SK-N-SH (cell line): ENCODE results near the gene MELK. TPM values are rescaled to one million over a fixed set of nuclear protein-coding genes. Genes with fewer than 3 reads are reported as not detected.

Source experiments
- CTCF ChIA-PET: fragments of 300-600, 350-600 bp; formaldehyde crosslinking; extraction: SDS; loops from one replicate; lab custom pipeline; 2021; lab: Yijun Ruan, JAX
- POLR2A ChIA-PET: fragments of 350-600 bp; sonication (Branson Sonifier 250); formaldehyde crosslinking; extraction: SDS; loops from one replicate; lab custom pipeline; 2020; ENCODE audit warnings: antibody characterized with exemption, inconsistent platforms; lab: Yijun Ruan, JAX
- DNase-seq: peaks from one replicate; pipeline ENCODE4 v3.0.0; 2012
- H2AFZ ChIP-seq: fragments of 200-600 bp; sonication (generic); 2 replicates; pipeline ENCODE4 v1.8.1; 2016; ENCODE audit warnings: antibody characterized with exemption, mild to moderate bottlenecking, low read depth
- H3F3A ChIP-seq: fragments of 200-600 bp; sonication (generic); replicated peaks from 2 replicates; pipeline ENCODE3; 2016; ENCODE audit warnings: antibody characterized with exemption, mild to moderate bottlenecking; ENCODE audit not compliant: insufficient read depth
- H3K27ac ChIP-seq, 2 experiments: fragments of 200-500 bp in 1 of 2; fragments of 200-600 bp in 1 of 2; sonication (Bioruptor generic) in 1 of 2; sonication (generic), shearing (Covaris generic) in 1 of 2; 2 replicates each; pipeline versions ENCODE4 v1.5.1 to v1.6.1; 2014 to 2016; ENCODE audit warnings: low read depth in 2 of 2, inconsistent platforms in 1 of 2, low read length in 1 of 2, mild to moderate bottlenecking in 1 of 2, mixed read lengths in 1 of 2
- H3K27me3 ChIP-seq: fragments of 200-600 bp; sonication (generic), shearing (Covaris generic); 2 replicates; pipeline ENCODE4 v1.6.1; 2016; ENCODE audit warnings: mixed run types; ENCODE audit not compliant: insufficient read depth
- H3K36me3 ChIP-seq, 2 experiments: fragments of 200-500 bp in 1 of 2; fragments of 200-600 bp in 1 of 2; sonication (Bioruptor generic) in 1 of 2; sonication (generic) in 1 of 2; replicated peaks in 1 of 2; 2 replicates each; pipeline versions ENCODE3 to v1.5.1; 2014 to 2016; ENCODE audit warnings: low read length in 1 of 2, mild to moderate bottlenecking in 1 of 2; ENCODE audit not compliant: insufficient read depth in 2 of 2, control insufficient read depth in 1 of 2
- H3K4me1 ChIP-seq, 2 experiments: fragments of 200-500 bp in 1 of 2; fragments of 200-600 bp in 1 of 2; sonication (Bioruptor generic) in 1 of 2; sonication (generic), shearing (Covaris generic) in 1 of 2; 2 replicates each; pipeline versions ENCODE4 v1.5.1 to v1.6.1; 2014 to 2016; ENCODE audit warnings: low read depth in 1 of 2, low read length in 1 of 2, mixed run types in 1 of 2; ENCODE audit not compliant: insufficient read depth in 2 of 2, control insufficient read depth in 1 of 2
- H3K4me2 ChIP-seq: fragments of 200-600 bp; sonication (generic), shearing (Covaris generic); 2 replicates; pipeline ENCODE4 v1.6.1; 2017; ENCODE audit warnings: mixed run types
- H3K4me3 ChIP-seq, 2 experiments: fragments of 200-500 bp in 1 of 2; fragments of 200-600 bp in 1 of 2; sonication (Bioruptor generic) in 1 of 2; sonication (generic), shearing (Covaris generic) in 1 of 2; 2 replicates each; pipeline versions ENCODE4 v1.5.1 to v1.8.1; 2014 to 2016; ENCODE audit warnings: low read depth in 2 of 2, inconsistent platforms in 1 of 2, low read length in 1 of 2, mild to moderate bottlenecking in 1 of 2, mixed read lengths in 1 of 2, moderate library complexity in 1 of 2
- H3K79me2 ChIP-seq: fragments of 200-600 bp; sonication (generic); 2 replicates; pipeline ENCODE4 v1.8.1; 2017; ENCODE audit warnings: mild to moderate bottlenecking; ENCODE audit not compliant: insufficient read depth
- H3K9ac ChIP-seq: fragments of 200-600 bp; sonication (generic); 2 replicates; pipeline ENCODE4 v1.6.1; 2017; ENCODE audit warnings: mixed run types
- H3K9me2 ChIP-seq: fragments of 200-600 bp; sonication (generic); 2 replicates; pipeline ENCODE4 v1.6.1; 2017; ENCODE audit warnings: mixed run types
- H3K9me3 ChIP-seq: fragments of 200-600 bp; sonication (generic); 2 replicates; pipeline ENCODE4 v1.6.1; 2017; ENCODE audit warnings: mixed run types, mild to moderate bottlenecking, moderate library complexity
- H4K20me1 ChIP-seq: fragments of 200-600 bp; sonication (generic); 2 replicates; pipeline ENCODE4 v1.6.1; 2017; ENCODE audit warnings: mild to moderate bottlenecking, mixed run types; ENCODE audit not compliant: insufficient read depth
- ELF1 ChIP-seq: IDR thresholded peaks from 2 replicates; pipeline ENCODE4 v1.4.0; 2012
- FOXM1 ChIP-seq: IDR thresholded peaks from 2 replicates; pipeline ENCODE4 v1.4.0; 2012; ENCODE audit warnings: low read depth, mild to moderate bottlenecking
- GATA2 ChIP-seq: sonication (generic); formaldehyde crosslinking; IDR thresholded peaks from 2 replicates; pipeline ENCODE4 v1.5.0; 2020; ENCODE audit warnings: mild to moderate bottlenecking, missing genetic modification reagents
- JUND ChIP-seq: IDR thresholded peaks from 2 replicates; pipeline ENCODE4 v1.4.0; 2012
- NFIC ChIP-seq: IDR thresholded peaks from 2 replicates; pipeline ENCODE4 v1.4.0; 2012; ENCODE audit warnings: borderline replicate concordance
- RCOR1 ChIP-seq: fragments of 150-350 bp; IDR thresholded peaks from 2 replicates; pipeline ENCODE4 v1.6.1; 2017; ENCODE audit warnings: antibody characterized with exemption, low read length
- REST ChIP-seq: IDR thresholded peaks from 2 replicates; pipeline ENCODE4 v1.6.1; 2012; ENCODE audit warnings: mild to moderate bottlenecking, low read depth, low read length, moderate library complexity
- RXRA ChIP-seq: IDR thresholded peaks from 2 replicates; pipeline ENCODE4 v1.4.0; 2012; ENCODE audit warnings: low read depth, mild to moderate bottlenecking, borderline replicate concordance
- SIN3A ChIP-seq: IDR thresholded peaks from 2 replicates; pipeline ENCODE4 v1.6.1; 2012; ENCODE audit warnings: low read depth, mild to moderate bottlenecking, low read length, moderate library complexity, borderline replicate concordance
- ZBTB33 ChIP-seq: IDR thresholded peaks from 2 replicates; pipeline ENCODE4 v1.4.0; 2012; ENCODE audit warnings: low read depth, borderline replicate concordance
- WGBS: methylation state at CpG from one replicate; pipeline ENCODE4 v1.1.6; 2017; ENCODE audit warnings: low lambda C conversion rate; 5-methylcytosine and 5-hydroxymethylcytosine counted together
- polyA plus RNA-seq, 3 experiments: library from polyadenylated mRNA; depleted of rRNA; stranded (reverse); fragments of >200 nt; gene quantifications; 2 replicates each; pipeline ENCODE4 v1.2.3, GENCODE V29; 2012

Gene MELK
- polyA plus RNA-seq, 1 of the 3 experiments (the other 2 are of a cell fraction) = 16.5 TPM

GRCh38 chr9:36535107-36535506 lies 37.6 kb upstream of the MELK start:
- ChIA-PET CTCF (interaction anchor here (0.7 kb wide), 1 partner anchor 20 kb away, joined by 4 read pairs; no protein-coding TSS in a partner anchor), POLR2A (no interaction called here)
- Histone ChIP-seq H2AFZ (no peak overlapping the region), H3K4me3 (no peak overlapping the region), H3K36me3 (no peaks in the 10 kb centered on the region), H3K9me2 (no peaks in the 10 kb centered on the region), H3K4me1 (no peaks in the 10 kb centered on the region), H3F3A (no peaks in the 10 kb centered on the region), H3K27me3 (no peaks in the 10 kb centered on the region), H3K27ac (no peak overlapping the region), H3K4me2 (no peak overlapping the region), H4K20me1 (no peaks in the 10 kb centered on the region), H3K9me3 (no peaks in the 10 kb centered on the region), H3K79me2 (no peaks in the 10 kb centered on the region), H3K9ac (no peak overlapping the region)
- TF ChIP-seq RXRA (no peak), FOXM1 (no peak), GATA2 (no peak), JUND (no peak), SIN3A (no peak), NFIC (no peak), ZBTB33 (no peak)
- no peak for DNase-seq
- WGBS = 60% methylated on average over 1 of the region's 1 CpG

- Histone ChIP-seq H3K27me3 (no peaks in the 10 kb centered on the region), H4K20me1 (no peaks in the 10 kb centered on the region), H2AFZ (no peak overlapping the region), H3K4me3 (no peak overlapping the region)
- POLR2A ChIA-PET = no interaction called here
- TF ChIP-seq ELF1 (no peak), RCOR1 (no peak), RXRA (no peak), JUND (no peak), SIN3A (no peak), REST (no peak)
- TF ChIP-seq, all 33 proteins: peak for 0
- DNase-seq = no peak
- H3K9me3 ChIP-seq = no peaks in the 10 kb centered on the region
- H3K27ac ChIP-seq = no peak overlapping the region
- no peak overlapping the region for H3K9ac ChIP-seq
- H3K4me2 ChIP-seq = no peak overlapping the region
- WGBS = 62% methylated on average over 4 of the region's 4 CpGs
- H3K36me3 ChIP-seq = no peaks in the 10 kb centered on the region
- no peaks in the 10 kb centered on the region for H3F3A ChIP-seq
- CTCF ChIA-PET = interaction anchor here (0.6 to 2.2 kb wide), 2 partner anchors 16 to 115 kb away, joined by 3 to 4 read pairs; no protein-coding TSS in a partner anchor
- H3K9me2 ChIP-seq = no peaks in the 10 kb centered on the region
- H3K79me2 ChIP-seq = no peaks in the 10 kb centered on the region
- H3K4me1 ChIP-seq = no peaks in the 10 kb centered on the region
Observed at GRCh38 chr9:36537861-36538260, 34.8 kb upstream of the MELK start.
